DND-41 (cell line): ENCODE measurements around the gene CNNM2.

Experiments
- EZH2 ChIP-seq: IDR thresholded peaks from 3 replicates; pipeline ENCODE4 v1.6.1; 2012; ENCODE audit warnings: borderline replicate concordance, low read depth, mild to moderate bottlenecking, moderate library complexity, low read length, inconsistent platforms; ENCODE audit not compliant: severe bottlenecking
- TF ChIP-seq, protein P1 (sequence below): IDR thresholded peaks from 2 replicates; pipeline ENCODE4 v1.5.1; 2012; ENCODE audit warnings: borderline replicate concordance, low read length, moderate library complexity, mild to moderate bottlenecking; ENCODE audit not compliant: poor library complexity, severe bottlenecking; ENCODE audit errors: extremely low read depth

DNA sequence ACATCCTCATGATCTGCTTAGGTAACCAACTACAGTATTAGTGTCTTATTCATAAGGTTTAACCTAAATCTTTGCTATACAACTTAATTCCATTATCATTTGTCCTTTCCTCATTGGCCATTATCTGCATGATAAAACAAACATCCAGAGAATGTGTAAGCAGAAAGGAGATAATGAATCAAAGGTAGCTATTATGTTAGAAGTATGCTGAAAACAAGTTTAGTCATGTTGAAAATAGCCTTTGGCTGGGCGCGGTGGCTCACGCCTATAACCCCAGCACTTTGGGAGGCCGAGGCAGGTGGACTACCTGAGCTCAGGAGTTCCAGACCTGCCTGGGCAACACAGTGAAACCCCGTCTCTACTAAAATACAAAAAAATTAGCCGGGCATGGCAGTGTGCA lies 196.8 kb downstream of the CNNM2 start:
- TF ChIP-seq, protein P1, sequence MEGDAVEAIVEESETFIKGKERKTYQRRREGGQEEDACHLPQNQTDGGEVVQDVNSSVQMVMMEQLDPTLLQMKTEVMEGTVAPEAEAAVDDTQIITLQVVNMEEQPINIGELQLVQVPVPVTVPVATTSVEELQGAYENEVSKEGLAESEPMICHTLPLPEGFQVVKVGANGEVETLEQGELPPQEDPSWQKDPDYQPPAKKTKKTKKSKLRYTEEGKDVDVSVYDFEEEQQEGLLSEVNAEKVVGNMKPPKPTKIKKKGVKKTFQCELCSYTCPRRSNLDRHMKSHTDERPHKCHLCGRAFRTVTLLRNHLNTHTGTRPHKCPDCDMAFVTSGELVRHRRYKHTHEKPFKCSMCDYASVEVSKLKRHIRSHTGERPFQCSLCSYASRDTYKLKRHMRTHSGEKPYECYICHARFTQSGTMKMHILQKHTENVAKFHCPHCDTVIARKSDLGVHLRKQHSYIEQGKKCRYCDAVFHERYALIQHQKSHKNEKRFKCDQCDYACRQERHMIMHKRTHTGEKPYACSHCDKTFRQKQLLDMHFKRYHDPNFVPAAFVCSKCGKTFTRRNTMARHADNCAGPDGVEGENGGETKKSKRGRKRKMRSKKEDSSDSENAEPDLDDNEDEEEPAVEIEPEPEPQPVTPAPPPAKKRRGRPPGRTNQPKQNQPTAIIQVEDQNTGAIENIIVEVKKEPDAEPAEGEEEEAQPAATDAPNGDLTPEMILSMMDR = no peak
- TF ChIP-seq EZH2 = no peak
